Esophagus (tissue), 2 donors: Measurements from ENCODE around the gene MLLT1. TPM values are rescaled to one million over a fixed set of nuclear protein-coding genes. Genes with fewer than 3 reads are reported as not detected.

Source experiments
- H3K27ac ChIP-seq, 2 donors: one replicate each; pipeline ENCODE4 v1.5.1; 2013; ENCODE audit warnings: low read depth in 2 of 2, mild to moderate bottlenecking in 2 of 2, inconsistent platforms in 1 of 2, low read length in 1 of 2, moderate library complexity in 1 of 2
- H3K27me3 ChIP-seq, 2 donors: one replicate each; pipeline ENCODE4 v1.6.1; 2013; ENCODE audit warnings: low read length in 2 of 2, control low read depth in 1 of 2, mild to moderate bottlenecking in 1 of 2; ENCODE audit not compliant: insufficient read depth in 2 of 2, control insufficient read depth in 1 of 2
- H3K36me3 ChIP-seq, 2 donors: one replicate each; pipeline ENCODE4 v1.6.1; 2013; ENCODE audit warnings: low read length in 1 of 2; ENCODE audit not compliant: control insufficient read depth in 2 of 2, insufficient read depth in 2 of 2
- H3K4me1 ChIP-seq, 2 donors: one replicate each; pipeline ENCODE4 v1.6.1; 2013; ENCODE audit warnings: low read length in 1 of 2; ENCODE audit not compliant: control insufficient read depth in 2 of 2, insufficient read depth in 2 of 2
- H3K4me3 ChIP-seq, 2 donors: one replicate each; pipeline ENCODE4 v1.5.1; 2013; ENCODE audit warnings: low read length in 2 of 2, mild to moderate bottlenecking in 2 of 2, low read depth in 1 of 2, moderate library complexity in 1 of 2
- H3K9me3 ChIP-seq, 2 donors: one replicate each; pipeline ENCODE4 v1.6.1; 2013; ENCODE audit warnings: mild to moderate bottlenecking in 2 of 2, low read depth in 1 of 2, low read length in 1 of 2, moderate library complexity in 1 of 2; ENCODE audit not compliant: control insufficient read depth in 2 of 2, insufficient read depth in 1 of 2
- WGBS, 2 donors: extraction: QIAGEN DNeasy Blood & Tissue Kit; methylation state at CpG; one replicate each; pipeline ENCODE4 v1.1.7; 2013; 5-methylcytosine and 5-hydroxymethylcytosine counted together
- polyA plus RNA-seq, 2 donors: library from polyadenylated mRNA; stranded (reverse); fragments of 200-250 nt; gene quantifications; one replicate each; pipeline ENCODE4 v1.2.3, GENCODE V29; 2013
- donor health status: healthy with polysubstance abuse.
- donor health status: Bipolar disorder and iron deficiency.

Gene MLLT1
- polyA plus RNA-seq, 2 donors, result 15.5 to 16.3 TPM

DNA sequence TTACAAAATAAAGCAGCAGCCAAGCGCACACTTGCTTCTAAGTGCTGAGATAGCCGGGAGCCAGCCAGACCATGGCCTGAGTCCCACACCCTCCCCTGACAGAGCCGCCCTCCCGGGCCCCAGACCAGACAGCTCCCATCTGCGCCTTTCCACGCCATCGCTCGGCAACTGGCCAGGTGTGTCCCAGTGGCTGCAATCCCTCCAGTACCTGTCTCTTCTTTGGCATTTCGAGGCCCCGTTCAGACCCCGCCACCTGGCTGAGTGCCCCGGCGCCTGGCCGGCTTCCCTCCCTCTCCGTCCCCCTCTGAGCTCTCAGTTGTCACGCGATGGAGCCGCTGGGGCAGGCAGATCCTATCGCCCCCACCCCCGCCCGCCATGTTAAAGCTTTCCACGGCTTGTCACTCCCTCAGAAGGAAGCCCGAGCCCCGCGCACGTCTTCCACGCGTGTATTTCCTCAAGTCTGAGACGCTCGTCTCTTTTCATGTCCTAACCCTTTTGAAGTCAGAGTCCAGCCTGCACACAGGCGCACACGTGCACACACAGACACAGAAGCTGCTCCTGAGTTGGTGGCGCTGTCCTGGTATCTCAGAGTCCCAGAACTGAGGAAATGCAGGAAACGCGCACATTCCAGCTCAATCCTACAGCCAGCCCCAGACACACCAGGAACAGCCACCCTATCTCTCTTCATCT, 7.9 kb downstream of the MLLT1 start:
- peaks cover 20 to 56% of the 10 kb centered on the region in 2 donors for H3K4me1 ChIP-seq
- 23 to 33% methylated on average over 34 to 35 of the region's 35 CpGs for WGBS, 2 donors

GRCh38 chr19:6271251-6271650, 8.5 kb downstream of the MLLT1 start:
- Histone ChIP-seq H3K4me1 (peaks cover 20 to 56% of the 10 kb centered on the region in 2 donors), H3K36me3 (peaks cover 3 to 12% of the 10 kb centered on the region in 2 donors), H3K4me3 (no peak overlapping the region), H3K9me3 (no peaks in the 10 kb centered on the region), H3K27me3 (no peaks in the 10 kb centered on the region), H3K27ac (peak overlapping the region; percentile 48 to 56)
- 67 to 68% methylated on average over 9 of the region's 9 CpGs for WGBS, 2 donors

More for the DNA sequence above, 7.9 kb downstream of the MLLT1 start:
- Histone ChIP-seq H3K9me3 (no peaks in the 10 kb centered on the region), H3K27me3 (no peaks in the 10 kb centered on the region), H3K4me3 (peak overlapping the region; percentile 0 to 23), H3K36me3 (peaks cover 3 to 12% of the 10 kb centered on the region in 2 donors), H3K27ac (peak overlapping the region; percentile 48 to 81)

GRCh38 chr19:6270822-6271221, 9.0 kb downstream of the MLLT1 start:
- Histone ChIP-seq H3K36me3 (peaks cover 3 to 12% of the 10 kb centered on the region in 2 donors), H3K4me1 (peaks cover 16 to 56% of the 10 kb centered on the region in 2 donors), H3K4me3 (no peak overlapping the region), H3K27me3 (no peaks in the 10 kb centered on the region), H3K27ac (peak overlapping the region; percentile 37 to 56), H3K9me3 (no peaks in the 10 kb centered on the region)
- 92 to 95% methylated on average over 17 of the region's 17 CpGs for WGBS, 2 donors

DNA sequence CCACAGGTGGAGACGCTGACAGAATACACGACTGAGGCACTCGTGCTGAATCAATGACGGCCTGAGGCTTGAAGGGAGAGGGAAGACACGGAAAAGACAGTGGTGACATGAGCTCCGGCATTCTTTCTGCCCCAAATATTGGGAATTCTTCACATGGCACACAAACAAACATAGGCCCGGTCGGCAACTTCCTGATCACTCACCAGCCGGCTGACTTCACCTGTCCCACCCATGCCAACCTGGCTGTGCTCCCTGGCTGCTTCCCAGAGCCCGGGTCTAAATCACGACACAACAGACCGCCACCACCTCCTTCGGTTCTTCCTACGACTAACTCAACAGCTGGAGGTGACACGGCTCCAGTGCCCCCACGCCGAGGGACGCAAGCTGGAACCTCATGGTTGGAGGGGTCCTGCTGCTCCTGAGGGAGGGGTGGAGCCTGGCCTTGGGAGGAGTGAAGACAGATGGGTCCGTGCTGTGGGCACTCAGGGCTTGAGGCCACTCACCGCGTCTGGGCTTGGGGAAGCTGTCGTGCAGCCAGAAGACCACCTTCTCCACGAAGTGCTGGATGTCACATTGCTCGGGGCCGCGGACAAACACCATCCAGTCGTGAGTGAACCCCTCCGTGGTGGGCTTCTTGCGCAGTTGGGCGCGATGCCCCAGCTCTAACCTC, 9.6 kb downstream of the MLLT1 start:
- H3K9me3 ChIP-seq, result no peaks in the 10 kb centered on the region
- H3K4me1 ChIP-seq, result peaks cover 14 to 56% of the 10 kb centered on the region in 2 donors
- no peaks in the 10 kb centered on the region for H3K27me3 ChIP-seq
- H3K36me3 ChIP-seq, result peaks cover 3 to 12% of the 10 kb centered on the region in 2 donors
- H3K4me3 ChIP-seq, result no peak overlapping the region
- 81 to 84% methylated on average over 31 of the region's 31 CpGs for WGBS, 2 donors
- H3K27ac ChIP-seq, result no peak overlapping the region

DNA sequence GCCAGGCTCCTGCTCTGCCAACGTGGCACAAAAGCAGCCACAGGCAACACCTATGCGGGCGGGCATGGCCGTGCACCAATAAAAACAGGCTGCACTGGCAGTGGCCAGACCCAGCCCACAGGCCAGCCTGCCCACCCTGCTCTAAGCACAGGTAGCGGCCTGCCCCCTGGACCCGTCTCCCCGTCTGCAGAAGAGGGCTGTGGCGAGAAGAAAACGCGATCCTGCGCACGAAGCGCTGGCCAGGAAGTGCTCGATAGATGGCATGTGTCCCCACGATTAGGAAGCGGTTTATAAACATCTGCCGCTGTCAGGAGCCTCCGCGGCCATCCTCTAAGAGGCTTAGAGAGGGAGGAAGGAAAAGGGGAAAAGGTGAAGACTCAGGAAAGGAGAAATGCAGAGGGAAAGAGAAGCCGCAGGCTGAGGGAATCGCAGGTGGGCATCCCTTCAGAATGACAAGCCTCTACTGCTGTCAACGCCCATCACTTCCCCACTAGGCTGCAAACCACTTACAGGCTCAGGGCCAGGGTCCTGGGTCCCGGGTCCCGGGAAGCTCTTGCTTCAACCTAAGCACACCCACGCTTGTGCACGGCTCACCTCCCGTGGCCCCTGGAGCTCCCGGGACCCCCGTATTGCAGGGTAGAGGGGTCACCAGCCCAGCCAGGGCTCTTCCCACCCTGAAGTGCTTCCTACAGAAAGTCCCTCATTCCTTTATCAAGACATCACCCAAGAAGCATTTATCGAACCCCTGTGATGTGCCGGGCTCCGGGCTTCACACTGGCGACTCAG, 10.5 kb downstream of the MLLT1 start:
- H3K4me3 ChIP-seq, result no peak overlapping the region
- H3K27me3 ChIP-seq, result no peaks in the 10 kb centered on the region
- no peak overlapping the region for H3K27ac ChIP-seq
- peaks cover 8 to 48% of the 10 kb centered on the region in 2 donors for H3K4me1 ChIP-seq
- peaks cover 3 to 12% of the 10 kb centered on the region in 2 donors for H3K36me3 ChIP-seq
- 70 to 83% methylated on average over 31 to 33 of the region's 33 CpGs for WGBS, 2 donors
- H3K9me3 ChIP-seq, result no peaks in the 10 kb centered on the region

- Histone ChIP-seq H3K27me3 (no peaks in the 10 kb centered on the region), H3K4me1 (peaks cover 6 to 42% of the 10 kb centered on the region in 2 donors), H3K36me3 (peaks cover 3 to 15% of the 10 kb centered on the region in 2 donors), H3K9me3 (no peaks in the 10 kb centered on the region), H3K27ac (no peak overlapping the region), H3K4me3 (no peak overlapping the region)
- 71 to 75% methylated on average over 4 of the region's 4 CpGs for WGBS, 2 donors
Observed at GRCh38 chr19:6268382-6268771, 11.4 kb downstream of the MLLT1 start.

DNA sequence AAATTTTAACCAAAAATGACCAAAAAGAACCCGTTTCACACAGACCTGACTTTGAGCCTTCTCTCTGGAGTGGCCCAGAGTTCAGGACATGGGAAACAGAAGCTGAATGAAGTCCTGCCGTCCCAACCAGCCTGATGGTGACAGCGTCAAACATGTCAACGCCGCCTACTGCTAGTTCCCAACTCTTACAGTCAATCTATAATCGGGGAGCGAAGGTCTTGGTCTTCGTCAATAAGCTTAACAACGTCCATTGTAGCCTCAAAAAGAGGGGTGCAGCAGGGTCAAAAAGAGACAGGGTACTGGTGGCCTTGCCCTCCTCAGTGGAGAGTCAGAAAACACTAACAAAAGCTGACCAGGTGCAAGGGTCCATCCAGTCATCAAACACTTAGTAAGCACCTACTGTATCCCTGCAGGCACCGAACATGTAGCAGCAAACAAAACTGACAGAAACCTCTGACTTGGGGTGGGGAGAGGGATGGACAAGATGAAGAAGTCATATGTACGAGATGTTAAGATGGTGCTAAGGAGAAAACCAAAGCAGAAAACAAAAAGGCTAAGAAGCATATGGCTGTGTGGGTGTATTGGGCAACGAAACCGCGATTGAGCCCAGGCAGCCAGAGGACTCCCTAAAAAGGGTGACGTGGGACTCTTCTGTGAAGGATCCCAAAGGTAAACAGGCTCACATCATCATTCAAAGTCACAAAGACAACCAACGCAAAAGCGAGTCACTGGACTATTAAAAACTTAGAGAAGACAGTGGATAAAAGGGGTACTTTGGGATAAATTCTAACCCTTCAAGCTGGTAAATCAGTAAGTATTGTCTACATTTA, 12.0 kb downstream of the MLLT1 start:
- H3K4me1 ChIP-seq, result peaks cover 6 to 39% of the 10 kb centered on the region in 2 donors
- peaks cover 3 to 18% of the 10 kb centered on the region in 2 donors for H3K36me3 ChIP-seq
- WGBS, 2 donors, result 79% methylated on average over 17 of the region's 17 CpGs
- no peak overlapping the region for H3K27ac ChIP-seq
- no peaks in the 10 kb centered on the region for H3K27me3 ChIP-seq
- no peaks in the 10 kb centered on the region for H3K9me3 ChIP-seq
- no peak overlapping the region for H3K4me3 ChIP-seq

DNA sequence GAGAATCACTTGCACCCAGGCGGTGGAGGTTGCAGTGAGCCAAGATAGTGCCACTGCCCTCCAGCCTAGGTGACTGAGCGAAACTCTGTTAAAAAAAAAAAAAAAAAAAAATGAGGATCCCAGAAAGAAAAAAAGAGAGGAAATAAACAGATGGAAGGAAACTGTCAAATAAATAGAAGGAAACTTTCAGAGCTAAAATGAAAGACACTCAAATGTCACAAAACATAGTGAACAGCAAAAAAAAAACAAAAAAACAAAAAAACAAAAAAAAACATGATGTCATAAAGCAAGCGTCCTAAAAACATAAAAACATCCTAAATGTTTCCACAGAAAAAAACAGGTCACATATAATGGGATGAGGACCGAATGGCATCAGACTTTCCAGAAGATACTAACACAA, 15.0 kb downstream of the MLLT1 start:
- no peak overlapping the region for H3K27ac ChIP-seq
- H3K4me1 ChIP-seq, result peaks cover 0 to 16% of the 10 kb centered on the region in 2 donors

More for the DNA sequence above, 15.0 kb downstream of the MLLT1 start:
- no peak overlapping the region for H3K4me3 ChIP-seq
- 90 to 92% methylated on average over 4 of the region's 4 CpGs for WGBS, 2 donors
- H3K27me3 ChIP-seq, result no peaks in the 10 kb centered on the region
- peaks cover 9 to 24% of the 10 kb centered on the region in 2 donors for H3K36me3 ChIP-seq
- no peaks in the 10 kb centered on the region for H3K9me3 ChIP-seq
